ENCODE measurements around the gene KIF21B.
A peak's percentile ranks its signal among the peaks of the same experiment; 100 is the strongest.

Gene KIF21B

GRCh38 chr1:201001962-201002361 lies 21.6 kb downstream of the KIF21B start:
- H3K27ac Mint-ChIP-seq: peak overlapping the region; percentile 74
- H3K27me3 Mint-ChIP-seq: no peaks in the 10 kb centered on the region
- no peaks in the 10 kb centered on the region for H3K9me3 Mint-ChIP-seq
- no peak overlapping the region for H3K4me3 Mint-ChIP-seq
- peaks cover 18% of the 10 kb centered on the region for H3K4me1 Mint-ChIP-seq (ENCODE audit: low read depth)
- peaks cover 53% of the 10 kb centered on the region for H3K36me3 Mint-ChIP-seq (ENCODE audit: low read depth)

- no peaks in the 10 kb centered on the region for H3K27me3 Mint-ChIP-seq
- H3K4me1 Mint-ChIP-seq (ENCODE audit: low read depth): peaks cover 18% of the 10 kb centered on the region
- no peaks in the 10 kb centered on the region for H3K9me3 Mint-ChIP-seq
- H3K27ac Mint-ChIP-seq: no peak overlapping the region
- H3K4me3 Mint-ChIP-seq: no peak overlapping the region
- H3K36me3 Mint-ChIP-seq (ENCODE audit: low read depth): peaks cover 54% of the 10 kb centered on the region
Observed at GRCh38 chr1:201000391-201000790, 23.1 kb downstream of the KIF21B start.

GRCh38 chr1:200999667-201000066 lies 23.8 kb downstream of the KIF21B start:
- H3K36me3 Mint-ChIP-seq (ENCODE audit: low read depth): peaks cover 54% of the 10 kb centered on the region
- H3K27ac Mint-ChIP-seq: no peak overlapping the region
- no peaks in the 10 kb centered on the region for H3K27me3 Mint-ChIP-seq
- H3K4me3 Mint-ChIP-seq: no peak overlapping the region
- peaks cover 18% of the 10 kb centered on the region for H3K4me1 Mint-ChIP-seq (ENCODE audit: low read depth)
- H3K9me3 Mint-ChIP-seq: no peaks in the 10 kb centered on the region

DNA sequence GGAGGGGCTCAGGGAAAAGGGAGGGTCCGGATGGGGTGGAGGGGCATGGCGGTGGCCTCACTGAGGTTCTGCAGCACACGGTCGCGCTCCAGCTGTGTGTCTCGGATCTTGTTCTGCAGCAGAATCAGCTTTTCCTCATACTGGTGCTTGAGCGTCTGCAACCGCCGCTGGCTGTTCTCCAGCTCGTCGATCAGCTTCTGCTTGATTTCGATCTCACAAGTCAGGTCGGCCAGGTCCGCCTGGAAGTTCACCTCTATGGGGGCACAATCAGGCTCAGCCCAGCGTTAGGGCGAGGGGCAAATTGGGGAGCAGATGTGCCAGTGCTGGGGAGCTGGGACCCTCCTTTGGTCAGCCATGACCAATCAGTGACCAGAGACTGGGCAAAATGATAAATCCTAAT lies 25.2 kb downstream of the KIF21B start:
- no peaks in the 10 kb centered on the region for H3K27me3 Mint-ChIP-seq
- H3K36me3 Mint-ChIP-seq (ENCODE audit: low read depth): peaks cover 54% of the 10 kb centered on the region
- no peak overlapping the region for H3K27ac Mint-ChIP-seq
- H3K4me1 Mint-ChIP-seq (ENCODE audit: low read depth): peaks cover 14% of the 10 kb centered on the region
- no peaks in the 10 kb centered on the region for H3K9me3 Mint-ChIP-seq
- H3K4me3 Mint-ChIP-seq: no peak overlapping the region

GRCh38 chr1:200992382-200993048 lies 31.0 kb downstream of the KIF21B start:
- Mint-ChIP-seq H3K4me1 (ENCODE audit: low read depth) (no peaks in the 10 kb centered on the region), H3K4me3 (no peak overlapping the region), H3K9me3 (no peaks in the 10 kb centered on the region), H3K27me3 (no peaks in the 10 kb centered on the region), H3K27ac (no peak overlapping the region), H3K36me3 (ENCODE audit: low read depth) (peaks cover 33% of the 10 kb centered on the region)

- Mint-ChIP-seq H3K4me3 (no peak overlapping the region), H3K36me3 (ENCODE audit: low read depth) (peaks cover 37% of the 10 kb centered on the region), H3K27ac (no peak overlapping the region)
Observed at GRCh38 chr1:200991097-200991614, 32.4 kb downstream of the KIF21B start.

DNA sequence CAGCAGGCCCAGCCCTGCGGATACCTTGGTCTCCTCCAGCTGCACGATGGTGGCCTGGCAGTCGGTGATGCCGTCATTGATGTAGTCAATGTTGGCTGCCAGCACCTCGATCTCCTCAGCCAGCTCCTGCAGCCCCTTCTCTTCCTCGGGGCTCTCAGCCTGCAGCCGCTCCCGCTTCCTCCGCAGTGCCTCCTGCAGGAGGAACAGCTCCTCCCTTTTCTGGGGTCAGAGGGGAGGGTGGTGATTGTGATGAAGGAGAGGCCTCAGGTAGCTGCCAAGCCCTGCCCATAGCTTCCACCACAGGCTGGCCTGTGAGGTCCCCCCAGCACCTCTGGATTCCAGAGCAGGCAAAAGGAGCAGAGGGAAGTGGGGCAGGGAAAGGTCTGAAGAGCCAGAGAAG lies 33.4 kb downstream of the KIF21B start:
- Mint-ChIP-seq H3K4me3 (no peak overlapping the region), H3K4me1 (ENCODE audit: low read depth) (no peaks in the 10 kb centered on the region), H3K27ac (no peak overlapping the region), H3K36me3 (ENCODE audit: low read depth) (peaks cover 40% of the 10 kb centered on the region), H3K9me3 (no peaks in the 10 kb centered on the region), H3K27me3 (no peaks in the 10 kb centered on the region)

More at GRCh38 chr1:200991097-200991614, 32.4 kb downstream of the KIF21B start:
- H3K4me1 Mint-ChIP-seq (ENCODE audit: low read depth): no peaks in the 10 kb centered on the region
- H3K9me3 Mint-ChIP-seq: no peaks in the 10 kb centered on the region
- H3K27me3 Mint-ChIP-seq: no peaks in the 10 kb centered on the region

GRCh38 chr1:200989337-200989736 lies 34.2 kb downstream of the KIF21B start:
- Mint-ChIP-seq H3K4me1 (ENCODE audit: low read depth) (no peaks in the 10 kb centered on the region), H3K27ac (no peak overlapping the region), H3K27me3 (no peaks in the 10 kb centered on the region), H3K36me3 (ENCODE audit: low read depth) (peaks cover 46% of the 10 kb centered on the region), H3K4me3 (no peak overlapping the region), H3K9me3 (no peaks in the 10 kb centered on the region)

DNA sequence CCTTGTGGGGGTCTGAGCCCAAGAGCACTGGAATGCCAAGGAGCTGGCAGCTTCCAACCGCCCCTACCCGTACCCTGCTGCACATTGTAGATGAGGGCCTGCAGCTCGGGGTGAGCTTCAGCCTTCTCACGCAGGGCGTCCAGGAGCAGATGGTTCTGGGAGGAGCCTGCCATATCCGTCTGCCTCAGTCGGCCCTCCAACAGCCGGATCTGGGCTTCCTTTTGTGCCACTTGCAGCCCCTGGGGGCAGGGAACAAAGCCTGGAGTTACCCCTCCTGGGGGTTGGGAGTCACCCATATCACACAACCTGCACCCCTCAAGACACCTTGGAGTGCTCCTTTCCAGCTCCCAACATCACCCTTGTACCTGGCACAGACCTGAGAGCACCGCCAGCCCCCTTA lies 34.8 kb downstream of the KIF21B start:
- Mint-ChIP-seq H3K4me1 (ENCODE audit: low read depth) (no peaks in the 10 kb centered on the region), H3K4me3 (no peak overlapping the region), H3K36me3 (ENCODE audit: low read depth) (peaks cover 51% of the 10 kb centered on the region), H3K27me3 (no peaks in the 10 kb centered on the region), H3K9me3 (no peaks in the 10 kb centered on the region), H3K27ac (peak overlapping the region; percentile 16)

- Mint-ChIP-seq H3K9me3 (peaks cover 1% of the 10 kb centered on the region), H3K36me3 (ENCODE audit: low read depth) (peaks cover 74% of the 10 kb centered on the region), H3K27me3 (no peaks in the 10 kb centered on the region), H3K4me1 (ENCODE audit: low read depth) (no peaks in the 10 kb centered on the region), H3K27ac (no peak overlapping the region), H3K4me3 (no peak overlapping the region)
Observed at GRCh38 chr1:200985481-200985880, 38.0 kb downstream of the KIF21B start.

DNA sequence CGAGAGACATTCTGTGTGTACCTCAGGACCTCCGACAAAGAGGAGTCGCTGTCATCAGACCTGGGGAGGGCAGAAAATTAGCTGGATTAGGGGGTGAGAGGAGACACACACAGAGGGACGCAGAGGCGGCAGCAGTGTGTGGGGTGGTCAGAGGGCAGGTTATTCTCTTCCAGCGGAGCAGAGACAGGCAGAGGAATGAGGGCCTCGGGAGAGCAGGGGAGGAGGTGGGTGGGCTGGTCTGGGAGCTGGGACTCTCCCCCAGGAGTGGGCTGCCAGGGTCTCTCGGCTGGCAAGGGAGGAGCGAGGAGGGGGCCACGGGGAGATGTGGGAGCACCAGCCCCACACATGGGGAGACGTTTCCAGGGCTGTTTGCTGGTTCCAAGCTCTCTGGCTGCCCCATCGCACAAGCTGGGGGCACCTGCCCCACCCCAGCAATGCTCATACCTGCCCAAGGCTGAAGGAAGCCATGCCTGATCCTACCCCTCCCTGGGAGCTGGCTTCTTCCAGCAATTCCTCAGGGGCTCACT lies 40.4 kb downstream of the KIF21B start:
- H3K36me3 Mint-ChIP-seq (ENCODE audit: low read depth): peaks cover 83% of the 10 kb centered on the region
- no peak overlapping the region for H3K27ac Mint-ChIP-seq
- H3K9me3 Mint-ChIP-seq: peaks cover 4% of the 10 kb centered on the region
- no peaks in the 10 kb centered on the region for H3K27me3 Mint-ChIP-seq
- no peak overlapping the region for H3K4me3 Mint-ChIP-seq
- no peaks in the 10 kb centered on the region for H3K4me1 Mint-ChIP-seq (ENCODE audit: low read depth)

- H3K9me3 Mint-ChIP-seq: peaks cover 4% of the 10 kb centered on the region
- no peak overlapping the region for H3K4me3 Mint-ChIP-seq
- H3K4me1 Mint-ChIP-seq (ENCODE audit: low read depth): no peaks in the 10 kb centered on the region
- no peak overlapping the region for H3K27ac Mint-ChIP-seq
- no peaks in the 10 kb centered on the region for H3K27me3 Mint-ChIP-seq
- peaks cover 77% of the 10 kb centered on the region for H3K36me3 Mint-ChIP-seq (ENCODE audit: low read depth)
Observed at GRCh38 chr1:200982071-200982945, 41.2 kb downstream of the KIF21B start.

DNA sequence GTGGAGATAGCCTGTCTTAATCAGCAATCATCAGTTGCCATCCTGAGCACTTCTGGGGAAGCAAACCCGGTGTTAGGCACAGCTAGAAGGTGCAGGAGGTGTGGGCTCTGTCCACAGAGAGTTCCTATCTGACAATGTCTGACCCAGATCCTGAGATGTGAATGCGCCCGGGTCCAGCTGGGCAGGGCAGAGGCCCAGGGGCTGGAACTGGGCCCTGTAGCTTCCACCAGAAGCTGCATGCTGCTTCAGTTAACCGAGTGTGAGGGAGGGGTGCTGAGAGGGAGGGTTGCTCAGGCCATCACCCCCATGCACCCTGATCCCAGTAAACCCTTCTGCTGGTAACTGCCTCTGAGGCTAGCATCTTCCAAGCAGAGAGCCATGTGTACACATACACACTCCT lies 42.2 kb downstream of the KIF21B start:
- H3K4me1 Mint-ChIP-seq (ENCODE audit: low read depth): no peaks in the 10 kb centered on the region
- H3K27me3 Mint-ChIP-seq: no peaks in the 10 kb centered on the region
- no peak overlapping the region for H3K27ac Mint-ChIP-seq
- H3K36me3 Mint-ChIP-seq (ENCODE audit: low read depth): peaks cover 76% of the 10 kb centered on the region
- H3K4me3 Mint-ChIP-seq: no peak overlapping the region
- H3K9me3 Mint-ChIP-seq: peaks cover 4% of the 10 kb centered on the region

GRCh38 chr1:200980873-200981272 lies 42.6 kb downstream of the KIF21B start:
- Mint-ChIP-seq H3K27me3 (no peaks in the 10 kb centered on the region), H3K4me3 (no peak overlapping the region), H3K9me3 (peaks cover 4% of the 10 kb centered on the region), H3K4me1 (ENCODE audit: low read depth) (no peaks in the 10 kb centered on the region), H3K36me3 (ENCODE audit: low read depth) (peaks cover 76% of the 10 kb centered on the region), H3K27ac (no peak overlapping the region)

GRCh38 chr1:200980452-200980772 lies 43.1 kb downstream of the KIF21B start:
- no peaks in the 10 kb centered on the region for H3K27me3 Mint-ChIP-seq
- H3K36me3 Mint-ChIP-seq (ENCODE audit: low read depth): peaks cover 76% of the 10 kb centered on the region
- H3K27ac Mint-ChIP-seq: no peak overlapping the region

More at GRCh38 chr1:200980452-200980772, 43.1 kb downstream of the KIF21B start:
- Mint-ChIP-seq H3K9me3 (peaks cover 4% of the 10 kb centered on the region), H3K4me3 (no peak overlapping the region), H3K4me1 (ENCODE audit: low read depth) (no peaks in the 10 kb centered on the region)
